ENCODE measurements around the gene SLC35G3. TPM values are rescaled to one million over a fixed set of nuclear protein-coding genes. Genes with fewer than 3 reads are reported as not detected.
"Not testable (repeated sequence)": the region's sequence is repeated elsewhere in the genome, so short reads cannot be mapped to it uniquely, and the experiment has no call there.

The SLC35G3 gene
- total and polyA plus RNA-seq, 7 donors: not detected

DNA sequence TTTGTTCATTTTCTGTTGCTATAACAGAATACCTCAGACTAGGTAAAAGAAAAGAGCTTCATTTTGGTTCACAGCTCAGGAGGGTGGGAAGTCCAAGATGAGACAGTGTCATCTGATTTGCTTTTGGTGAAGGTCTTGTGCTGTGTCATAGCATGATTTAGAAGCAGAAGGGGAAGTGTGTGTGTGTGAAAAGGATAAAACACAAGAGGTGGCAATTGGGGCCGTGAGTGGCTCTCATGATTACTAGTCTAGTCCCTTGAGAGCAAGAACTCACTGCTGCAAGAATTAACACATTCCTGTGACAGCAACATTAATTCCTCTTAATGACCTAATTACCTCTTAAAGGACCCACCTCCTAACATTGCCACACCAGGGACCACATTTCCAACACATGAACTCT lies 8.3 kb downstream of the SLC35G3 start:
- Histone ChIP-seq H3K36me3 (ENCODE audit: insufficient read depth in 1 of 2, low read depth in 1 of 2) (peaks cover 3 to 80% of the 10 kb centered on the region in 2 donors), H3K4me1 (no peaks in the 10 kb centered on the region), H3K27ac (no peak overlapping the region), H3K4me3 (no peak overlapping the region), H3K9me3 (no peaks in the 10 kb centered on the region), H3K27me3 (ENCODE audit: insufficient read depth in 3 of 3, low read length in 2 of 3) (no peaks in the 10 kb centered on the region)
- TF ChIP-seq, protein P1, sequence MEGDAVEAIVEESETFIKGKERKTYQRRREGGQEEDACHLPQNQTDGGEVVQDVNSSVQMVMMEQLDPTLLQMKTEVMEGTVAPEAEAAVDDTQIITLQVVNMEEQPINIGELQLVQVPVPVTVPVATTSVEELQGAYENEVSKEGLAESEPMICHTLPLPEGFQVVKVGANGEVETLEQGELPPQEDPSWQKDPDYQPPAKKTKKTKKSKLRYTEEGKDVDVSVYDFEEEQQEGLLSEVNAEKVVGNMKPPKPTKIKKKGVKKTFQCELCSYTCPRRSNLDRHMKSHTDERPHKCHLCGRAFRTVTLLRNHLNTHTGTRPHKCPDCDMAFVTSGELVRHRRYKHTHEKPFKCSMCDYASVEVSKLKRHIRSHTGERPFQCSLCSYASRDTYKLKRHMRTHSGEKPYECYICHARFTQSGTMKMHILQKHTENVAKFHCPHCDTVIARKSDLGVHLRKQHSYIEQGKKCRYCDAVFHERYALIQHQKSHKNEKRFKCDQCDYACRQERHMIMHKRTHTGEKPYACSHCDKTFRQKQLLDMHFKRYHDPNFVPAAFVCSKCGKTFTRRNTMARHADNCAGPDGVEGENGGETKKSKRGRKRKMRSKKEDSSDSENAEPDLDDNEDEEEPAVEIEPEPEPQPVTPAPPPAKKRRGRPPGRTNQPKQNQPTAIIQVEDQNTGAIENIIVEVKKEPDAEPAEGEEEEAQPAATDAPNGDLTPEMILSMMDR (IDR thresholded peaks at IDR 0.05): no peak
- ATAC-seq (no peak), DNase-seq (no peak)
- 37 to 46% (median 40%) methylated on average over 1 of the region's 1 CpG for WGBS, 3 donors
- intact Hi-C loops (cut with DNase I): no loop called here

DNA sequence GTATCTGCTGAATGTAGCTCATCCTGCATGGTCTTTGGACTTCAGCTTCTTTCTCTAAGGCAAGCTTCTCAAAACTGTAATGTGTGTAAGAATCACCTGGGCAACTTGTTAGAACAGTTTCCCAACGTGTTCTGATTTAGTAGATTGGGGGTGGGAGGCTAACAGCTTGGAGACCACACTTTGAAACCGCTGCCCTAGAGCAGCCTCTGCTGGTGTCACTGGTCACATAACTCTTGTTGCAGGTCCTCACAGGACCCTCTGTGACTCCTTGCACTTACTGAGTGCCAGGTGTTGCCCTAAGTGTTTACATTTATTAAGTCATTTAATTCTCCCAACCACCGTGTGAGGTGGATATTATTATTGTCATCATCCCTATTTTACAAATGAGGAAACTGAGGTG lies 9.9 kb downstream of the SLC35G3 start:
- DNase-seq: no peak
- no peaks in the 10 kb centered on the region for H3K4me1 ChIP-seq
- H3K27me3 ChIP-seq (ENCODE audit: insufficient read depth in 3 of 3, low read length in 2 of 3): no peaks in the 10 kb centered on the region
- H3K27ac ChIP-seq: no peak overlapping the region
- ATAC-seq: no peak
- H3K36me3 ChIP-seq (ENCODE audit: insufficient read depth in 1 of 2, low read depth in 1 of 2): peaks cover 3 to 96% of the 10 kb centered on the region in 2 donors
- no peak overlapping the region for H3K4me3 ChIP-seq
- H3K9me3 ChIP-seq: no peaks in the 10 kb centered on the region
- intact Hi-C loops (cut with DNase I): no loop called here
- TF ChIP-seq, protein P1 (IDR thresholded peaks at IDR 0.05): no peak
- WGBS, 3 donors: 49 to 62% (median 51%) methylated on average over 3 of the region's 3 CpGs

DNA sequence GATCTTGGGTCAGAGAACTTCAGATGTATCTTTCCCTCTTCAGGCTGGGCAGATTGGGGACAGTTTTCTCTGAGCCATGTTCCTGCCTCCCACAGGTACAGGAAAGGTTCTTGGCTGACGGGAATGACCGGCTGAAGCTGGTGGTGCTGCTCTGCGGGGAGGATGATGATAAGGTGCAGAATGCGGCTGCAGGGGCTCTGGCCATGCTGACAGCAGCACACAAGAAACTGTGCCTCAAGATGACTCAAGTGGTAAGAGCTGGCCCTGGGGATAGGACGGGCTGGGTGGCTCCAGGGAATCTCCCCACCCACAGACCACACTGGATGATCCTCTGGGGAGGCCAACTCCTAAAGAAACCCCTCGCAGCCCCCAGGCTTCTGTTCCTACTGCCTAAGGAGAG lies 10.9 kb downstream of the SLC35G3 start:
- Histone ChIP-seq H3K27ac (no peak overlapping the region), H3K27me3 (ENCODE audit: insufficient read depth in 3 of 3, low read length in 2 of 3) (no peaks in the 10 kb centered on the region), H3K9me3 (no peaks in the 10 kb centered on the region), H3K4me1 (no peaks in the 10 kb centered on the region), H3K36me3 (ENCODE audit: insufficient read depth in 1 of 2, low read depth in 1 of 2) (peaks cover 3 to 95% of the 10 kb centered on the region in 2 donors), H3K4me3 (no peak overlapping the region)
- DNase-seq (no peak), ATAC-seq (no peak)
- TF ChIP-seq, protein P1 (IDR thresholded peaks at IDR 0.05): no peak
- intact Hi-C loops (cut with DNase I): no loop called here
- whole genome bisulfite sequencing, 3 donors: 79 to 81% (median 80%) methylated on average over 6 of the region's 6 CpGs

DNA sequence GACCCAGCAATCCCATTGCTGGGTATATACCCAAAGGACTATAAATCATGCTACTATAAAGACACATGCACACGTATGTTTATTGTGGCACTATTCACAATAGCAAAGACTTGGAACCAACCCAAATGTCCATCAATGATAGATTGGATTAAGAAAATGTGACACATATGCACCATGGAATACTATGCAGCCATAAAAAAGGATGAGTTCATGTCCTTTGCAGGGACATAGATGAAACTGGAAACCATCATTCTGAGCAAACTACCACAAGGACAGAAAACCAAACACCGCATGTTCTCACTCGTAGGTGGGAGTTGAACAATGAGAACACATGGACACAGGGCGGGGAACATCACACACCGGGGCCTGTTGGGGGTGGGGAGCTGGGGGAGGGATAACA lies 14.8 kb downstream of the SLC35G3 start:
- H3K4me3 ChIP-seq; H3K27me3 ChIP-seq (ENCODE audit: insufficient read depth in 3 of 3, low read length in 2 of 3); intact Hi-C loops (cut with DNase I); H3K9me3 ChIP-seq; H3K4me1 ChIP-seq; ATAC-seq; H3K27ac ChIP-seq; DNase-seq: not testable (repeated sequence)
- 92 to 98% (median 93%) methylated on average over 5 of the region's 5 CpGs for WGBS, 3 donors
- H3K36me3 ChIP-seq (ENCODE audit: insufficient read depth in 1 of 2, low read depth in 1 of 2): peaks cover 5 to 93% of the 10 kb centered on the region in 2 donors

DNA sequence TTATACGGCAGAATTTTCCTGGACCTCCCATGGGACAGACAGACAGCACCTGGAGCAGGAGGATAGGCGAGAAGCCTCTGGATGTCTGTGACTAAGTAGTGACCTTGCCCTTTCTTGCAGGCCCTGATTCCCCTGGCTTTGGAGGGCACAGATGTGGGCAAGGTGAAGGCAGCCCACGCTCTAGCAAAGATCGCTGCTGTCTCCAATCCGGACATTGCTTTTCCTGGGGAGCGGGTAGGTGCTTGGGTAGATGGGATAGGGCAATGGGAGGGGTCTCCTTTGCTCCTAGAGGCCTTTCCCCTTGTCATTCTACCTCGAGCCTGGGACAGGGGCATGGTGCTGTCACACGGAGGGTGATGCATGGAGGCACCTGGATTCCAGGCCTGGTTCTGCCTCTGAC lies 17.3 kb downstream of the SLC35G3 start:
- DNase-seq: no peak
- Histone ChIP-seq H3K27me3 (ENCODE audit: insufficient read depth in 3 of 3, low read length in 2 of 3) (no peaks in the 10 kb centered on the region), H3K27ac (no peak overlapping the region), H3K9me3 (no peaks in the 10 kb centered on the region), H3K4me3 (no peak overlapping the region), H3K36me3 (ENCODE audit: insufficient read depth in 1 of 2, low read depth in 1 of 2) (peaks cover 5 to 94% of the 10 kb centered on the region in 2 donors), H3K4me1 (no peaks in the 10 kb centered on the region)
- TF ChIP-seq, protein P1 (IDR thresholded peaks at IDR 0.05): no peak
- WGBS, 3 donors: 64 to 69% (median 68%) methylated on average over 8 of the region's 8 CpGs
- intact Hi-C loops (cut with DNase I): no loop called here
- no peak for ATAC-seq
